Neuronal stem cell (in vitro differentiated cells): ENCODE measurements around the gene NAE1.
A peak's percentile ranks its signal among the peaks of the same experiment; 100 is the strongest.

Source experiments
- DNase-seq: peaks from one replicate; pipeline ENCODE4 v3.0.0-alpha.2; 2013; ENCODE audit warnings: low spot score
- H2AFZ ChIP-seq: one replicate; pipeline ENCODE4 v1.6.1; 2013; ENCODE audit warnings: mild to moderate bottlenecking, low read length, inconsistent platforms
- H2AK5ac ChIP-seq: 2 replicates; pipeline ENCODE4 v1.6.1; 2013; ENCODE audit warnings: low read depth, mild to moderate bottlenecking, inconsistent platforms, low read length, moderate library complexity, mixed read lengths
- H2BK120ac ChIP-seq: 2 replicates; pipeline ENCODE4 v1.6.1; 2013; ENCODE audit warnings: low read depth, mild to moderate bottlenecking, inconsistent platforms, low read length, moderate library complexity, mixed read lengths
- H2BK12ac ChIP-seq: one replicate; pipeline ENCODE4 v1.6.1; 2013; ENCODE audit warnings: low read length, inconsistent platforms
- H2BK15ac ChIP-seq: 2 replicates; pipeline ENCODE4 v1.6.1; 2013; ENCODE audit warnings: mild to moderate bottlenecking, low read length, inconsistent platforms, mixed read lengths
- H2BK5ac ChIP-seq: one replicate; pipeline ENCODE4 v1.6.1; 2013; ENCODE audit warnings: inconsistent platforms, mild to moderate bottlenecking, low read length, moderate library complexity
- H3K14ac ChIP-seq: one replicate; pipeline ENCODE4 v1.6.1; 2013; ENCODE audit warnings: low read length, inconsistent platforms
- H3K18ac ChIP-seq: 2 replicates; pipeline ENCODE4 v1.6.1; 2013; ENCODE audit warnings: low read length, inconsistent platforms
- H3K23ac ChIP-seq: 2 replicates; pipeline ENCODE4 v1.6.1; 2013; ENCODE audit warnings: low read depth, mild to moderate bottlenecking, mixed read lengths, low read length, inconsistent platforms; ENCODE audit not compliant: poor library complexity
- H3K27ac ChIP-seq: replicated peaks from 3 replicates; pipeline ENCODE4 v1.5.1; 2013; ENCODE audit warnings: low read length, inconsistent platforms
- H3K27me3 ChIP-seq, 3 experiments: 2 replicates each; pipeline ENCODE4 v1.6.1; 2013; ENCODE audit warnings: low read length in 3 of 3, mild to moderate bottlenecking in 2 of 3, inconsistent platforms in 1 of 3, low read depth in 1 of 3, mixed read lengths in 1 of 3, moderate library complexity in 1 of 3; ENCODE audit not compliant: control insufficient read depth in 3 of 3, insufficient read depth in 3 of 3
- H3K36me3 ChIP-seq, 2 donors: replicated peaks in 1 of 2; 2 replicates each; pipeline ENCODE4 v1.6.1; 2013; ENCODE audit warnings: low read length in 2 of 2; ENCODE audit not compliant: control insufficient read depth in 2 of 2, insufficient read depth in 2 of 2
- H3K4ac ChIP-seq: 2 replicates; pipeline ENCODE4 v1.6.1; 2013; ENCODE audit warnings: inconsistent platforms, mild to moderate bottlenecking, low read length, moderate library complexity
- H3K4me1 ChIP-seq, 2 donors: 1 replicate in 1 of 2; 2 replicates in 1 of 2; pipeline ENCODE4 v1.6.1; 2013; ENCODE audit warnings: low read length in 2 of 2, low read depth in 1 of 2; ENCODE audit not compliant: control insufficient read depth in 2 of 2, insufficient read depth in 1 of 2
- H3K4me2 ChIP-seq: one replicate; pipeline ENCODE4 v1.6.1; 2013; ENCODE audit warnings: mild to moderate bottlenecking, low read length, inconsistent platforms; ENCODE audit not compliant: insufficient read depth, poor library complexity, severe bottlenecking
- H3K4me3 ChIP-seq, 2 donors: 2 replicates each; pipeline ENCODE4 v1.5.1; 2013; ENCODE audit warnings: low read length in 2 of 2, mild to moderate bottlenecking in 2 of 2, inconsistent platforms in 1 of 2, moderate library complexity in 1 of 2
- H3K79me1 ChIP-seq: one replicate; pipeline ENCODE4 v1.6.1; 2013; ENCODE audit warnings: low read depth, mild to moderate bottlenecking, inconsistent platforms, low read length, moderate library complexity
- H3K9ac ChIP-seq: one replicate; pipeline ENCODE4 v1.6.1; 2013; ENCODE audit warnings: mild to moderate bottlenecking, low read depth, low read length, inconsistent platforms; ENCODE audit not compliant: poor library complexity
- H3K9me3 ChIP-seq, 2 donors: replicated peaks in 1 of 2; 2 replicates each; pipeline versions ENCODE3 to v1.6.1; 2013; ENCODE audit warnings: low read length in 2 of 2, mild to moderate bottlenecking in 2 of 2, inconsistent platforms in 1 of 2, low read depth in 1 of 2, mixed read lengths in 1 of 2, moderate library complexity in 1 of 2; ENCODE audit not compliant: control insufficient read depth in 2 of 2, insufficient read depth in 1 of 2
- H4K8ac ChIP-seq: one replicate; pipeline ENCODE4 v1.6.1; 2013; ENCODE audit warnings: low read depth, mild to moderate bottlenecking, inconsistent platforms, low read length, moderate library complexity
- H4K91ac ChIP-seq: one replicate; pipeline ENCODE4 v1.6.1; 2013; ENCODE audit warnings: low read length, low read depth, mild to moderate bottlenecking, inconsistent platforms; ENCODE audit not compliant: poor library complexity
- WGBS, 2 donors: extraction: QIAGEN DNeasy Blood & Tissue Kit; methylation state at CpG; one replicate each; pipeline ENCODE4 v1.1.7; 2013; ENCODE audit warnings: missing lambda C conversion rate in 2 of 2, mixed read lengths in 1 of 2; ENCODE audit not compliant: insufficient read length in 2 of 2, insufficient replicate concordance in 1 of 2; ENCODE audit errors: extremely low coverage in 2 of 2; 5-methylcytosine and 5-hydroxymethylcytosine counted together

Gene NAE1

GRCh38 chr16:66849549-66849948 lies 18.8 kb upstream of the NAE1 start:
- Histone ChIP-seq H2BK5ac (no peak overlapping the region), H3K27me3 (peaks cover 12 to 89% (median 29%) of the 10 kb centered on the region in 3 experiments), H3K36me3 (no peaks in the 10 kb centered on the region), H3K14ac (no peak overlapping the region), H4K91ac (no peak overlapping the region), H2BK12ac (no peak overlapping the region), H3K27ac (no peak overlapping the region), H3K4me1 (peaks cover 3 to 5% of the 10 kb centered on the region in 2 donors), H2BK15ac (no peak overlapping the region), H3K4ac (no peak overlapping the region), H4K8ac (no peak overlapping the region), H3K9me3 (no peaks in the 10 kb centered on the region), H3K4me2 (no peak overlapping the region), H2AK5ac (peak overlapping the region; percentile 10), H3K9ac (no peak overlapping the region), H3K4me3 (no peak overlapping the region), H2BK120ac (no peak overlapping the region), H2AFZ (no peak overlapping the region), H3K18ac (no peak overlapping the region), H3K23ac (no peak overlapping the region), H3K79me1 (no peaks in the 10 kb centered on the region)
- no CpG with 5 or more reads among the region's 4 CpGs for WGBS, 2 donors
- no peak for DNase-seq

- Histone ChIP-seq H3K27ac (no peak overlapping the region), H3K4me3 (no peak overlapping the region), H2BK120ac (no peak overlapping the region), H3K4ac (no peak overlapping the region), H3K18ac (no peak overlapping the region), H3K23ac (no peak overlapping the region), H2AK5ac (no peak overlapping the region), H2AFZ (no peak overlapping the region), H4K8ac (no peak overlapping the region), H3K27me3 (peaks cover 15 to 90% (median 35%) of the 10 kb centered on the region in 3 experiments), H2BK15ac (no peak overlapping the region), H3K9me3 (no peaks in the 10 kb centered on the region), H3K79me1 (no peaks in the 10 kb centered on the region), H3K36me3 (no peaks in the 10 kb centered on the region), H4K91ac (no peak overlapping the region), H3K9ac (no peak overlapping the region), H3K4me1 (peaks cover 3 to 8% of the 10 kb centered on the region in 2 donors), H2BK5ac (no peak overlapping the region), H3K14ac (no peak overlapping the region), H2BK12ac (no peak overlapping the region), H3K4me2 (no peak overlapping the region)
- DNase-seq: no peak
- no CpG with 5 or more reads among the region's 2 CpGs for WGBS, 2 donors
Measured at GRCh38 chr16:66849021-66849420, 18.2 kb upstream of the NAE1 start.

GRCh38 chr16:66848172-66848571 lies 17.4 kb upstream of the NAE1 start:
- H3K4me1 ChIP-seq: peaks cover 3 to 8% of the 10 kb centered on the region in 2 donors
- no peak overlapping the region for H3K4me2 ChIP-seq
- H3K4me3 ChIP-seq: no peak overlapping the region
- H2AK5ac ChIP-seq: no peak overlapping the region
- H2BK120ac ChIP-seq: no peak overlapping the region
- H4K8ac ChIP-seq: no peak overlapping the region
- no peak overlapping the region for H2AFZ ChIP-seq
- no peaks in the 10 kb centered on the region for H3K9me3 ChIP-seq
- H4K91ac ChIP-seq: no peak overlapping the region
- no peak overlapping the region for H3K14ac ChIP-seq
- H3K23ac ChIP-seq: no peak overlapping the region
- no peak overlapping the region for H2BK5ac ChIP-seq
- H2BK12ac ChIP-seq: no peak overlapping the region
- H3K18ac ChIP-seq: no peak overlapping the region
- no peaks in the 10 kb centered on the region for H3K79me1 ChIP-seq
- no peaks in the 10 kb centered on the region for H3K36me3 ChIP-seq
- DNase-seq: no peak
- peaks cover 15 to 90% (median 43%) of the 10 kb centered on the region in 3 experiments for H3K27me3 ChIP-seq
- H2BK15ac ChIP-seq: no peak overlapping the region
- H3K27ac ChIP-seq: no peak overlapping the region
- H3K9ac ChIP-seq: no peak overlapping the region
- no CpG with 5 or more reads among the region's 2 CpGs for WGBS, 2 donors
- no peak overlapping the region for H3K4ac ChIP-seq

GRCh38 chr16:66847533-66848067 lies 16.8 kb upstream of the NAE1 start:
- Histone ChIP-seq H3K27me3 (peaks cover 15 to 90% (median 49%) of the 10 kb centered on the region in 3 experiments), H4K91ac (no peak overlapping the region), H2AK5ac (no peak overlapping the region), H3K79me1 (no peaks in the 10 kb centered on the region), H3K14ac (no peak overlapping the region), H3K4me3 (no peak overlapping the region), H4K8ac (no peak overlapping the region), H3K4me1 (peaks cover 3 to 8% of the 10 kb centered on the region in 2 donors), H3K9ac (no peak overlapping the region), H2BK12ac (no peak overlapping the region), H2AFZ (no peak overlapping the region), H3K4me2 (no peak overlapping the region), H3K36me3 (no peaks in the 10 kb centered on the region), H3K23ac (no peak overlapping the region), H2BK5ac (no peak overlapping the region), H2BK15ac (no peak overlapping the region), H3K27ac (no peak overlapping the region), H2BK120ac (no peak overlapping the region), H3K18ac (no peak overlapping the region), H3K9me3 (no peaks in the 10 kb centered on the region), H3K4ac (no peak overlapping the region)
- DNase-seq: no peak
- WGBS, 2 donors: no CpG with 5 or more reads among the region's 6 CpGs
